K562 (cell line): ENCODE results near the gene DDX60. TPM values are rescaled to one million over a fixed set of nuclear protein-coding genes. Genes with fewer than 3 reads are reported as not detected.
"Not testable (repeated sequence)": the region's sequence is repeated elsewhere in the genome, so short reads cannot be mapped to it uniquely, and the experiment has no call there.

Source experiments
- ATAC-seq: fragments of 200-7000 bp; cut with Tn5 transposase; 3 replicates; pipeline ENCODE4 v1.9.1; 2020; ENCODE audit warnings: moderate library complexity
- BruUV-seq: library from RNA; stranded (reverse); fragments of 400-500 nt; replicated peaks from 2 replicates; lab custom pipeline; 2021; lab: Mats Ljungman, UMichigan
- CTCF ChIA-PET: fragments of 300-600 bp; formaldehyde crosslinking; extraction: SDS; loops from one replicate; lab custom pipeline; 2021; ENCODE audit warnings: low intra/inter-chr PET ratio; lab: Yijun Ruan, JAX
- POLR2A ChIA-PET: fragments of 300-600, 350-650 bp; sonication (Branson Sonifier 250); formaldehyde crosslinking; extraction: SDS; loops from one replicate; lab custom pipeline; 2021; ENCODE audit warnings: antibody characterized with exemption, inconsistent platforms; lab: Yijun Ruan, JAX
- DNase-seq, 4 experiments: peaks; one replicate each; pipeline versions ENCODE4 v3.0.0 to v3.0.0-alpha.2; 2011 to 2018; ENCODE audit warnings: low spot score in 3 of 4, mixed read lengths in 3 of 4; ENCODE audit errors: extremely low read depth in 1 of 4
- FAIRE-seq: peaks from 2 replicates; lab custom pipeline; 2011; peaks lifted over from hg19 to GRCh38; lab: Jason Lieb, UNC
- H2AFZ ChIP-seq: 2 replicates; pipeline ENCODE4 v1.6.0; 2011; ENCODE audit warnings: low read depth, low read length, control low read depth, inconsistent platforms
- H3K27ac ChIP-seq: fragments of 200-600 bp; 3 replicates; pipeline ENCODE4 v1.8.0; 2011; ENCODE audit warnings: low read depth, mild to moderate bottlenecking, control low read depth, inconsistent platforms, low read length, moderate library complexity, mixed read lengths; ENCODE audit errors: extremely low read depth
- H3K27me3 ChIP-seq, 2 experiments: fragments of 300-600 bp in 1 of 2; 2 replicates in 1 of 2; 3 replicates in 1 of 2; pipeline versions ENCODE4 v1.6.0 to v1.8.0; 2011; ENCODE audit warnings: inconsistent platforms in 2 of 2, low read length in 2 of 2, mild to moderate bottlenecking in 1 of 2, mixed read lengths in 1 of 2, moderate library complexity in 1 of 2; ENCODE audit not compliant: control insufficient read depth in 2 of 2, insufficient read depth in 2 of 2
- H3K36me3 ChIP-seq: fragments of 300-600 bp; 3 replicates; pipeline ENCODE4 v1.8.0; 2011; ENCODE audit warnings: mild to moderate bottlenecking, low read length, inconsistent platforms; ENCODE audit not compliant: control insufficient read depth, insufficient read depth
- H3K4me1 ChIP-seq, 2 experiments: fragments of 200-600 bp in 1 of 2; replicated peaks in 1 of 2; 2 replicates in 1 of 2; 3 replicates in 1 of 2; pipeline versions ENCODE4 v1.5.1 to v1.8.0; 2011; ENCODE audit warnings: inconsistent platforms in 2 of 2, low read length in 2 of 2, mild to moderate bottlenecking in 1 of 2, mixed read lengths in 1 of 2, moderate library complexity in 1 of 2; ENCODE audit not compliant: control insufficient read depth in 2 of 2, insufficient read depth in 2 of 2
- H3K4me2 ChIP-seq: 2 replicates; pipeline ENCODE4 v1.6.1; 2011; ENCODE audit warnings: low read length, control low read depth, inconsistent platforms, mixed read lengths; ENCODE audit not compliant: insufficient read depth
- H3K4me3 ChIP-seq: fragments of 200-600 bp; sonication (generic), shearing (Covaris generic); 2 replicates; pipeline ENCODE4 v1.5.1; 2016; ENCODE audit warnings: control low read depth, inconsistent platforms
- H3K79me2 ChIP-seq: fragments of 200-600 bp; 3 replicates; pipeline ENCODE4 v1.8.0; 2011; ENCODE audit warnings: low read length, inconsistent platforms; ENCODE audit not compliant: control insufficient read depth, insufficient read depth
- H3K9ac ChIP-seq, 2 experiments: 2 replicates each; pipeline versions ENCODE4 v1.6.0 to v1.6.1; 2011; ENCODE audit warnings: low read depth in 2 of 2, low read length in 2 of 2, control low read depth in 1 of 2, inconsistent platforms in 1 of 2, mild to moderate bottlenecking in 1 of 2, mixed read lengths in 1 of 2; ENCODE audit not compliant: insufficient read depth in 1 of 2
- H3K9me1 ChIP-seq: one replicate; pipeline ENCODE4 v1.6.0; 2011; ENCODE audit warnings: inconsistent platforms, mild to moderate bottlenecking, low read length, moderate library complexity; ENCODE audit not compliant: control insufficient read depth, insufficient read depth
- H3K9me3 ChIP-seq: replicated peaks from 2 replicates; pipeline ENCODE4 v1.5.1; 2011; ENCODE audit warnings: low read depth, low read length, inconsistent platforms; ENCODE audit not compliant: control insufficient read depth, insufficient read depth
- H4K20me1 ChIP-seq: replicated peaks from 2 replicates; pipeline ENCODE4 v1.6.1; 2011; ENCODE audit warnings: low read length, inconsistent platforms, mixed read lengths; ENCODE audit not compliant: control insufficient read depth, insufficient read depth
- KLF10 ChIP-seq: fragments of 250-450 bp; sonication (Bioruptor Pico); IDR thresholded peaks from 2 replicates; pipeline ENCODE4 v1.6.1; 2021; ENCODE audit warnings: matching md5 sums
- NRF1 ChIP-seq, 2 experiments: fragments of 450-650 bp; IDR thresholded peaks in 1 of 2; conservative IDR thresholded peaks in 1 of 2; 2 replicates each; pipeline ENCODE4 v1.6.1; 2014; ENCODE audit warnings: mild to moderate bottlenecking in 2 of 2
- SRSF3 ChIP-seq: fragments of 200-400 bp; formaldehyde crosslinking; IDR thresholded peaks from 2 replicates; pipeline ENCODE4 v1.6.1; 2016; ENCODE audit warnings: mild to moderate bottlenecking, low read length, moderate library complexity; ENCODE audit not compliant: insufficient read depth
- ZC3H4 ChIP-seq: sonication (generic); formaldehyde crosslinking; IDR thresholded peaks from 2 replicates; pipeline ENCODE4 v1.9.0; 2021; ENCODE audit warnings: missing genetic modification reagents, borderline replicate concordance
- ZNF655 ChIP-seq: fragments of 250-450 bp; sonication (Bioruptor Pico); IDR thresholded peaks from 2 replicates; pipeline ENCODE4 v1.5.0; 2021
- ZNF699 ChIP-seq: fragments of 250-450 bp; sonication (Bioruptor Pico); IDR thresholded peaks from 2 replicates; pipeline ENCODE4 v1.8.0; 2021; ENCODE audit warnings: mild to moderate bottlenecking, moderate library complexity; ENCODE audit not compliant: insufficient replicate concordance
- WGBS: fragments of 100-300 bp; shearing (Covaris generic); methylation state at CpG from one replicate; pipeline ENCODE4 v1.1.6; 2016; ENCODE audit warnings: low coverage, mixed read lengths; ENCODE audit not compliant: insufficient coverage; ENCODE audit errors: missing lambda C conversion rate; 5-methylcytosine and 5-hydroxymethylcytosine counted together
- in situ Hi-C: fragments of 300-500 bp; cut with MboI; formaldehyde crosslinking; loops from 4 replicates; pipeline ENCODE4 v1.15.0; 2018; ENCODE audit warnings: inconsistent platforms, mixed read lengths
- intact Hi-C: fragments of 100-400 bp; cut with micrococcal nuclease; formaldehyde crosslinking; loops from 2 replicates; pipeline ENCODE4 v1.14.2; 2022
- polyA plus RNA-seq, 8 experiments: library from polyadenylated mRNA; depleted of rRNA in 4 of 8; stranded (reverse) in 5 of 8; unstranded in 3 of 8; fragments of >200 nt; fragmentation: Nextera tagmentation in 2 of 8; fragmentation: Illumina TruSeq in 1 of 8; extraction: Ambion mirVana in 2 of 8; extraction: Trizol in 1 of 8; gene quantifications; 2 replicates each; pipeline versions ENCODE4 v1.2.1 to v1.2.3, GENCODE V29; 2011 to 2014; ENCODE audit warnings: inconsistent platforms in 1 of 8, missing spikeins in 1 of 8
- total RNA-seq, 7 experiments: library from RNA; depleted of rRNA in 6 of 7; stranded (reverse); fragments of >200 nt in 6 of 7; fragmentation: Illumina TruSeq in 2 of 7; extraction: Trizol in 2 of 7; gene quantifications; 2 replicates each; pipeline versions ENCODE4 v1.2.1 to v1.2.3, GENCODE V29; 2011 to 2021; ENCODE audit warnings: low replicate concordance in 1 of 7

Gene DDX60
- total and polyA plus RNA-seq, 9 of the 15 experiments (the other 6 are each of a cell fraction or from before 2014, with no cell fraction given): 0.06 to 0.25 (median 0.13) TPM

GRCh38 chr4:168335621-168336020, 17.1 kb upstream of the DDX60 start (continued):
- TF ChIP-seq SRSF3 (no peak), KLF10 (no peak), ZNF699 (CRISPR knock-in tag) (no peak), ZNF655 (CRISPR knock-in tag) (no peak)
- TF ChIP-seq, all 486 proteins: peak for 0

- TF ChIP-seq ZC3H4 (CRISPR knock-in tag) (no peak), NRF1 (conservative IDR thresholded peaks at IDR 0.05 in 1 of 2, IDR thresholded peaks at IDR 0.05 in 1 of 2) (no peak)
- FAIRE-seq (no peak), DNase-seq (no peak), ATAC-seq (no peak)
- 0% methylated on average over 1 of the region's 1 CpG for WGBS
- no peaks in the 10 kb centered on the region for H3K36me3 ChIP-seq
- no peak overlapping the region for H3K4me3 ChIP-seq
- H2AFZ ChIP-seq: no peak overlapping the region
- no peak overlapping the region for H3K27ac ChIP-seq
- in situ Hi-C loops: no loop called here
- H3K9ac ChIP-seq: no peak overlapping the region
- H3K4me2 ChIP-seq: no peak overlapping the region
- no peaks in the 10 kb centered on the region for H3K9me1 ChIP-seq
- intact Hi-C loops: no loop called here
- H3K4me1 ChIP-seq: no peaks in the 10 kb centered on the region
- CTCF ChIA-PET: no interaction called here
- no peaks in the 10 kb centered on the region for H3K9me3 ChIP-seq
- H4K20me1 ChIP-seq: no peaks in the 10 kb centered on the region
- POLR2A ChIA-PET: no interaction called here
- no TSS peak for BruUV-seq
- H3K27me3 ChIP-seq: no peaks in the 10 kb centered on the region
- H3K79me2 ChIP-seq: no peaks in the 10 kb centered on the region
Measured at GRCh38 chr4:168334053-168334452, 15.5 kb upstream of the DDX60 start.

- H3K9me1 ChIP-seq, ATAC-seq, H3K4me2 ChIP-seq, DNase-seq, H4K20me1 ChIP-seq, H3K4me1 ChIP-seq, H3K4me3 ChIP-seq, H3K79me2 ChIP-seq, H3K9ac ChIP-seq, H3K9me3 ChIP-seq, H3K36me3 ChIP-seq, POLR2A ChIA-PET, CTCF ChIA-PET, H3K27ac ChIP-seq, H2AFZ ChIP-seq, FAIRE-seq, in situ Hi-C loops, intact Hi-C loops, BruUV-seq, H3K27me3 ChIP-seq: not testable (repeated sequence)
- 0% methylated on average over 3 of the region's 3 CpGs for WGBS
Measured at GRCh38 chr4:168330575-168330974, 12.0 kb upstream of the DDX60 start.
